22Rv1 (cell line): ENCODE measurements around the gene PLIN3.
"Not testable (repeated sequence)": the region's sequence is repeated elsewhere in the genome, so short reads cannot be mapped to it uniquely, and the experiment has no call there.

Source experiments
- CTCF ChIP-seq: fragments of 450-650 bp; IDR thresholded peaks from 2 replicates; pipeline ENCODE4 v1.5.1; 2017; ENCODE audit warnings: mild to moderate bottlenecking
- ZFX ChIP-seq: fragments of 450-650 bp; IDR thresholded peaks from 2 replicates; pipeline ENCODE4 v1.6.1; 2017; ENCODE audit warnings: antibody characterized with exemption, borderline replicate concordance

GRCh38 chr19:4792019-4792865, 75.2 kb downstream of the PLIN3 start:
- TF ChIP-seq CTCF, ZFX: not testable (repeated sequence)
